Fibroblast of pulmonary artery (primary cell): ENCODE results near the gene PWP1.
"Not testable (repeated sequence)": the region's sequence is repeated elsewhere in the genome, so short reads cannot be mapped to it uniquely, and the experiment has no call there.

Source experiments
- DNase-seq: peaks from one replicate; pipeline ENCODE4 v3.0.0-alpha.2; 2010; ENCODE audit warnings: low read depth
- H3K4me3 ChIP-seq: replicated peaks from 2 replicates; pipeline ENCODE4 v1.5.1; 2011; ENCODE audit warnings: low read depth, mild to moderate bottlenecking, control low read depth, low read length, moderate library complexity
- TF ChIP-seq, protein P1 (sequence below): IDR thresholded peaks from 2 replicates; pipeline ENCODE4 v1.5.1; 2011; ENCODE audit warnings: mild to moderate bottlenecking, control low read depth, low read length, inconsistent platforms; ENCODE audit errors: missing control alignments

PWP1 gene

DNA sequence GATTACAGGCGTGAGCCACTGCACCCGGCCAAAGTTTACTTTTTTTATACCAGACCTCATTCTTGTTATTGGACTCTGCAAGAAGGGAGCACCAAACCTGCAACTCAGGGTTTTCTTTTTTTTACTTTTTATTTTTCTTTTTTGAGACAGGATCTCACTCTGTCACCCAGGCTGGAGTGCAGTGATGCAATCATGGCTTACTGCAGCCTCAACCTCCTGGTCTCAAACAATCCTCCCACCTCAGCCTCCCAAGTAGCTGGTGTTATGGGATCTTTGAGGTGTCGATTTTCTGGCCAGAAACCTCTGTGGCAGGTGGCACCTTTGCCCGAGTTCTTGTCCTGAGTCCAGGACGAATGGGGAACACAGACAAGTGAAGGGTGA, 4.2 kb upstream of the PWP1 start:
- TF ChIP-seq, protein P1, sequence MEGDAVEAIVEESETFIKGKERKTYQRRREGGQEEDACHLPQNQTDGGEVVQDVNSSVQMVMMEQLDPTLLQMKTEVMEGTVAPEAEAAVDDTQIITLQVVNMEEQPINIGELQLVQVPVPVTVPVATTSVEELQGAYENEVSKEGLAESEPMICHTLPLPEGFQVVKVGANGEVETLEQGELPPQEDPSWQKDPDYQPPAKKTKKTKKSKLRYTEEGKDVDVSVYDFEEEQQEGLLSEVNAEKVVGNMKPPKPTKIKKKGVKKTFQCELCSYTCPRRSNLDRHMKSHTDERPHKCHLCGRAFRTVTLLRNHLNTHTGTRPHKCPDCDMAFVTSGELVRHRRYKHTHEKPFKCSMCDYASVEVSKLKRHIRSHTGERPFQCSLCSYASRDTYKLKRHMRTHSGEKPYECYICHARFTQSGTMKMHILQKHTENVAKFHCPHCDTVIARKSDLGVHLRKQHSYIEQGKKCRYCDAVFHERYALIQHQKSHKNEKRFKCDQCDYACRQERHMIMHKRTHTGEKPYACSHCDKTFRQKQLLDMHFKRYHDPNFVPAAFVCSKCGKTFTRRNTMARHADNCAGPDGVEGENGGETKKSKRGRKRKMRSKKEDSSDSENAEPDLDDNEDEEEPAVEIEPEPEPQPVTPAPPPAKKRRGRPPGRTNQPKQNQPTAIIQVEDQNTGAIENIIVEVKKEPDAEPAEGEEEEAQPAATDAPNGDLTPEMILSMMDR = no peak
- no peak overlapping the region for H3K4me3 ChIP-seq
- DNase-seq = no peak

DNA sequence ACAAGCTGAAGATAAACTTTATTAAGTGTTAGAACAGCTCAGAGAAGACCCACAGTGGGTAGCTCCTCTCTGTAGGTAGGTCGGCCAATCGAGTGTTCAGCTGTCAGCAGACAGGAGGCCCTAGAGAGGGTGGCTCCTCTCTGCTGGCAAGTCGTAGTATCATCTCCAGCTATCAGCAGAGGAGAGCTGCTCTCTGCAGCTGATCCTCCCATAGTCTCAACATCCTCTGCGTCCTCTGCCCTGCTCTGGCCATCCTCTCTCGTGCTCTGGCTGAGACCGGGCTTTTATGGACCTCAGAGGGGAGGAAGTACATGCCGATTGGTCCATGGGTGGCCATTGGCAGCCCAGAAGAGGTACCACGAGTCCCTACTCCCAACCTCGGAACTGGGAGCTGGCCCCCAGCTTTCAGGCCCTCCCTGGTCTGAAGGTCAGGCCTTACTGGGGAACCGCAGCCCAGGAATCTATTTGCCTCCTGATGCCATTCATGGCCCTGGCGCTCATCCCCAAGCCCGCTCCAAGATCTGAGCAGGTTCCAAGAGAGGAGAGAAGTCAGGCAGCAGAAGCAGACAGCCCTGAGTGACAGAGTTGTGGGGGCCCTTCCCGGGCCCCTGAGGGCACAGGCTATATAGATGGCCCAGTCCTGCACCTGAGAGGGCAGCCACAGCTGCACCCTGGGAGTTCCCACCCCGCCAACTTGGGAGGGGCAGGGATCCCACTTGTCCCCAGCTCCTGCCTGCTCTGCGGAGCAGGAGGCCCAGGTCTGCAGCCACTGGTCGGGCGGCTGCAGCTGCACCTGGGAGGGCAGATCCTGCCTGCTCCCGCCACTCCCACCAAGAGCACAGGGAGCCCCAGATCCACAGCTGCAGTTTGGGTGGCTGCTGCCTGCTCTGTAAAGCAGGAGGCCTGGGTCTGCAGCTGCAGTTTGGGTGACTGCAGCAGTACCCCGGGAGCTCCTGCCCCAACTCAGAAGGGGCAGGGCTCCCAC, 3.5 kb upstream of the PWP1 start:
- no peak overlapping the region for H3K4me3 ChIP-seq
- TF ChIP-seq, protein P1 = no peak
- DNase-seq = no peak

DNA sequence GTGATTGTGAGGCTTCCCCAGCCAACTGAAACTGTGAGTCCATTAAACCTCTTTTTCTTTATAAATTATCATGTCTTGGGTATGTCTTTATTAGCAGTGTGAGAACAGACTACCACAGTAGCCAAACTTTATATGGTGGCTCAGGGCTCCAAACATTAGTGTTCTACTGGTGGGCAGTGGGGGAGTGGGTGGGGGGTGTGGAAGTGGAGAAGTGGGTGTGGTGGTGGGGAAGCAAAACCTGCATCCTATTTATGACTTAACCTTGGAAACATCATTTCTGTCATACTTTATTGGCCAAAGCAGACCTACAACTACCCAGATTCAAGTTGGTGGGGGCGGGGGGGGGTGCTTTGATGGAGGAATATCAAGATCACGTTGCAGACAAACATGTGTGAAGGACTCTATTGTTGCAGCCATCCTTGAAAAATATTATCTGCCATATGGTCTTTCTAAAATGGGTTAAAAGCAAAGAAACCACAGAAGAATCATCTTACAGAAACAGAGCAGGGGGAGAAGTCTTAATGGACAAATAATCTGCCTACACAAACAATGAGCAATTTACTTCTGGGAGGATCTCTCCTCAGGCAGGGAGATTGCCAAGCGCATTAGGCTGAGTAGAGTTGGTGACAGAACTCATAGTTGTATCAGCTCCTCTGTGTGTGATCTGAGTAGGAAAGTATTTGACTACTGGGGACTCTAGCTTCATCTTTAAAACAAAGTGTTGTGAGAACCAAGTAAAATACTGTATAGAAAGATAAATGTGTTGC, 1.4 kb upstream of the PWP1 start:
- DNase-seq = no peak
- TF ChIP-seq, protein P1 = no peak
- no peak overlapping the region for H3K4me3 ChIP-seq

DNA sequence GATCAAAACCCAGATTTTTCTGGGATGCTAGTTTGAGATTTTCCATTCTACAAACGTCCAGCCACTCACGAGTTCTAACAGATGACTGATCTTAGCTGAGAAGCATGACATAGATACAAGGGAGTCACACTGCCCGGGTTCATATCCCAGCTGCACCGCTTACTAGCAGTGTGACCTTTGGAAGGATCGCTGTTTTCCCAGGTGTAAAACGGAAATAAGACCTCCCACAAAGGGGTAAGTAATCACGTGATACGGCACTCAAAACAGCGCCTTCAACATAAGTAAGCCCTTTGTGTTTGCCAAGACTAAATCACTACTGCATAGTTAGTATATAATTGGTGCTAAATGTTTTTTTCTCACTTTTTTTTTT, 624 bp upstream of the PWP1 start:
- H3K4me3 ChIP-seq = peak overlapping the region; percentile 96
- DNase-seq = peak; percentile 39
- TF ChIP-seq, protein P1 = no peak

DNA sequence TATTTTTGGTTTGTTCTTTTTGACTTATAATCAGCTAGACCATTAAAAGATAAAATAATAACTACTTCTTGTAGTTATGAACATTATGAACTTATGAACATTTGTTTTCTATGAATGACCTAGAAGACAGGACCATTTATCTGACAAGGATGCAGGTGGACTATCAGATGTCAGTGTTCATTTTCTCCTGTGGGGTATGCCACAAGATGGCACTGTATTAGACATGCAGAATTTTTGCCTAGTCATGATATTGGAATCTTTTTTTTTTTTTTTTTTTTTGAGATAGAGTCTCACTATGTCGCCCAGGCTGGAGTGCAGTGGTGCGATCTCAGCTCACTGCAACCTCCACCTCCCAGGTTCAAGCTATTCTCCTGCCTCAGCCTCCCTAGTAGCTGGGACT, 10.2 kb downstream of the PWP1 start:
- TF ChIP-seq, protein P1 = peak; percentile 41
- peak; percentile 40 for DNase-seq
- H3K4me3 ChIP-seq = not testable (repeated sequence)

DNA sequence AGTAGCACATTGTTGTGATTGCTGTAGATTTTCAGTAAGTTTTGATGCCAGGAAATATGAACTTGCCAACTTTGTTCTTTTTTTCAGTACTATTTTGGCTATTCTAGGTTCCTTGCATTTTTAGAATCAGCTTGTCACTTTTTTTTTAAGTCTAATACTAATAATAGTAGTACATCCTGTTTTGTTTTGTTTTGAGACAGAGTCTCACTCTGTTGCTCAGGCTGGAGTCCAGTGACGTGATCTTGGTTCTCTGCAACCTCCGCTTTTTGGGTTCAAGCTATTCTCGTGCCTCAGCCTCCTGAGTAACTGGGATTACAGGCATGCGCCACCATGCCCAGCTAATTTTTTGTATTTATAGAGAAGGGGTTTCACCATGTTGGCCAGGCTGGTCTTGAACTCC, 16.5 kb downstream of the PWP1 start:
- DNase-seq = no peak
- no peak overlapping the region for H3K4me3 ChIP-seq
- TF ChIP-seq, protein P1 = no peak
